H1 (cell line): Measurements from ENCODE around the gene RASGRP4. TPM values are rescaled to one million over a fixed set of nuclear protein-coding genes. Genes with fewer than 3 reads are reported as not detected.

Experiments used
- CTCF ChIA-PET: fragments of 300-600 bp; sonication (Branson Sonifier 250); formaldehyde crosslinking; loops from one replicate; lab custom pipeline; 2021; ENCODE audit not compliant: partially characterized antibody; lab: Charles Lee
- POLR2A ChIA-PET: fragments of 300-600 bp; sonication (Branson Sonifier 250); formaldehyde crosslinking; loops from one replicate; lab custom pipeline; 2021; ENCODE audit warnings: inconsistent platforms; ENCODE audit not compliant: partially characterized antibody; lab: Charles Lee
- DNase-seq, 2 experiments: peaks; one replicate each; pipeline versions ENCODE4 v3.0.0 to v3.0.0-alpha.2; 2010 to 2022; ENCODE audit warnings: low spot score in 2 of 2, low read depth in 1 of 2, mixed read lengths in 1 of 2
- FAIRE-seq: peaks from 2 replicates; lab custom pipeline; 2011; peaks lifted over from hg19 to GRCh38; lab: Jason Lieb, UNC
- H2AFZ ChIP-seq: 2 replicates; pipeline ENCODE4 v1.8.1; 2012; ENCODE audit warnings: low read length, inconsistent platforms
- H2AK5ac ChIP-seq: 2 replicates; pipeline ENCODE4 v1.6.1; 2013; ENCODE audit warnings: low read depth, low read length
- H2BK120ac ChIP-seq: replicated peaks from 2 replicates; pipeline ENCODE3; 2013; ENCODE audit warnings: low read depth, low read length, inconsistent platforms
- H2BK12ac ChIP-seq: 2 replicates; pipeline ENCODE4 v1.6.1; 2013; ENCODE audit warnings: low read depth, low read length
- H2BK15ac ChIP-seq: 2 replicates; pipeline ENCODE4 v1.6.1; 2013; ENCODE audit warnings: low read length
- H2BK20ac ChIP-seq: 2 replicates; pipeline ENCODE4 v1.6.1; 2013; ENCODE audit warnings: low read length
- H2BK5ac ChIP-seq: 2 replicates; pipeline ENCODE4 v1.6.1; 2013; ENCODE audit warnings: low read depth, low read length
- H3K14ac ChIP-seq: 2 replicates; pipeline ENCODE4 v1.6.1; 2013; ENCODE audit warnings: inconsistent platforms; ENCODE audit not compliant: insufficient read length
- H3K18ac ChIP-seq: 2 replicates; pipeline ENCODE4 v1.6.1; 2013; ENCODE audit warnings: low read length; ENCODE audit errors: extremely low read depth
- H3K23ac ChIP-seq: 2 replicates; pipeline ENCODE4 v1.6.1; 2013; ENCODE audit warnings: inconsistent platforms; ENCODE audit not compliant: insufficient read length
- H3K23me2 ChIP-seq: 2 replicates; pipeline ENCODE4 v1.6.1; 2013; ENCODE audit warnings: low read depth, low read length
- H3K27ac ChIP-seq: 2 replicates; pipeline ENCODE4 v1.6.1; 2011; ENCODE audit warnings: low read depth, low read length, inconsistent platforms
- H3K27me3 ChIP-seq, 4 experiments: replicated peaks in 1 of 4; 1 replicate in 1 of 4; 2 replicates in 3 of 4; pipeline versions ENCODE4 v1.6.1 to v1.8.1; 2011 to 2013; ENCODE audit warnings: low read length in 3 of 4, mild to moderate bottlenecking in 3 of 4, inconsistent platforms in 2 of 4, mixed read lengths in 2 of 4, moderate library complexity in 1 of 4; ENCODE audit not compliant: control insufficient read depth in 3 of 4, insufficient read depth in 3 of 4; ENCODE audit errors: extremely low read depth in 1 of 4
- H3K36me3 ChIP-seq, 4 experiments: 2 replicates each; pipeline versions ENCODE4 v1.6.1 to v1.8.1; 2011 to 2013; ENCODE audit warnings: mild to moderate bottlenecking in 4 of 4, low read length in 3 of 4, moderate library complexity in 2 of 4, control low read depth in 1 of 4, inconsistent platforms in 1 of 4; ENCODE audit not compliant: insufficient read depth in 4 of 4, control insufficient read depth in 2 of 4
- H3K4ac ChIP-seq: replicated peaks from 2 replicates; pipeline ENCODE3; 2013; ENCODE audit warnings: low read length, low read depth, mixed read lengths, inconsistent platforms; ENCODE audit not compliant: insufficient read length
- H3K4me1 ChIP-seq, 4 experiments: replicated peaks in 1 of 4; 1 replicate in 1 of 4; 2 replicates in 3 of 4; pipeline versions ENCODE4 v1.6.1 to v1.8.1; 2011 to 2013; ENCODE audit warnings: low read length in 3 of 4, inconsistent platforms in 2 of 4, mixed read lengths in 1 of 4; ENCODE audit not compliant: insufficient read depth in 4 of 4, control insufficient read depth in 3 of 4
- H3K4me2 ChIP-seq, 2 experiments: 2 replicates each; pipeline versions ENCODE4 v1.6.1 to v1.8.1; 2011 to 2013; ENCODE audit warnings: low read depth in 2 of 2, low read length in 2 of 2, control low read depth in 1 of 2, inconsistent platforms in 1 of 2, mild to moderate bottlenecking in 1 of 2; ENCODE audit not compliant: insufficient read depth in 1 of 2
- H3K4me3 ChIP-seq, 4 experiments: fragments of 200-600, 300-600 bp in 1 of 4; sonication (generic), shearing (Covaris generic), sonication (Bioruptor Twin) in 1 of 4; 2 replicates each; pipeline versions ENCODE4 v1.5.1 to v1.8.1; 2011 to 2016; ENCODE audit warnings: low read length in 4 of 4, low read depth in 3 of 4, control low read depth in 2 of 4, inconsistent platforms in 2 of 4, mild to moderate bottlenecking in 2 of 4, mixed read lengths in 1 of 4, moderate library complexity in 1 of 4; ENCODE audit not compliant: insufficient read depth in 2 of 4; ENCODE audit errors: extremely low read depth in 1 of 4
- H3K56ac ChIP-seq: replicated peaks from 2 replicates; pipeline ENCODE3; 2013; ENCODE audit warnings: low read depth, mild to moderate bottlenecking, mixed read lengths, low read length, inconsistent platforms; ENCODE audit not compliant: insufficient read length
- H3K79me1 ChIP-seq: 2 replicates; pipeline ENCODE4 v1.6.1; 2013; ENCODE audit warnings: low read depth, low read length, control low read depth
- H3K79me2 ChIP-seq, 2 experiments: 2 replicates each; pipeline versions ENCODE4 v1.6.1 to v1.8.1; 2012 to 2013; ENCODE audit warnings: low read length in 2 of 2, mild to moderate bottlenecking in 2 of 2, inconsistent platforms in 1 of 2; ENCODE audit not compliant: insufficient read depth in 2 of 2, control insufficient read depth in 1 of 2
- H3K9ac ChIP-seq, 4 experiments: replicated peaks in 1 of 4; 1 replicate in 1 of 4; 2 replicates in 3 of 4; pipeline versions ENCODE4 v1.6.1 to v1.8.1; 2011 to 2013; ENCODE audit warnings: low read depth in 3 of 4, low read length in 3 of 4, control low read depth in 2 of 4, mild to moderate bottlenecking in 2 of 4, moderate library complexity in 2 of 4, inconsistent platforms in 1 of 4; ENCODE audit errors: extremely low read depth in 1 of 4
- H3K9me3 ChIP-seq, 2 experiments: 2 replicates each; pipeline versions ENCODE4 v1.6.1 to v1.8.1; 2012 to 2013; ENCODE audit warnings: mild to moderate bottlenecking in 2 of 2, moderate library complexity in 2 of 2, control low read depth in 1 of 2, inconsistent platforms in 1 of 2, low read depth in 1 of 2, low read length in 1 of 2, mixed read lengths in 1 of 2; ENCODE audit not compliant: insufficient read depth in 2 of 2
- H4K20me1 ChIP-seq, 2 experiments: replicated peaks in 1 of 2; 2 replicates each; pipeline versions ENCODE3 to v1.8.1; 2011 to 2013; ENCODE audit warnings: inconsistent platforms in 2 of 2, low read length in 2 of 2, mild to moderate bottlenecking in 1 of 2; ENCODE audit not compliant: insufficient read depth in 2 of 2, control insufficient read depth in 1 of 2
- H4K5ac ChIP-seq: 2 replicates; pipeline ENCODE4 v1.6.1; 2013; ENCODE audit warnings: low read length, low read depth, mixed read lengths, inconsistent platforms; ENCODE audit not compliant: insufficient read length
- H4K8ac ChIP-seq: 2 replicates; pipeline ENCODE4 v1.8.0; 2013; ENCODE audit warnings: mild to moderate bottlenecking, moderate library complexity, low read length, inconsistent platforms; ENCODE audit not compliant: insufficient read depth; ENCODE audit errors: extremely low read depth
- H4K91ac ChIP-seq: replicated peaks from 2 replicates; pipeline ENCODE3; 2013; ENCODE audit warnings: low read length, mixed read lengths, inconsistent platforms; ENCODE audit not compliant: insufficient read length
- EGR1 ChIP-seq: IDR thresholded peaks from 2 replicates; pipeline ENCODE4 v1.6.1; 2011; ENCODE audit warnings: low read depth, low read length, borderline replicate concordance
- GTF2F1 ChIP-seq: IDR thresholded peaks from 2 replicates; pipeline ENCODE4 v1.6.1; 2012; ENCODE audit warnings: low read depth, low read length, improper control_type of control experiment, borderline replicate concordance
- HDAC2 ChIP-seq, 2 experiments: fragments of 300-600 bp in 1 of 2; sonication (generic) in 1 of 2; IDR thresholded peaks; 2 replicates each; pipeline ENCODE4 v1.6.1; 2011 to 2012; ENCODE audit warnings: low read depth in 2 of 2, low read length in 2 of 2, mild to moderate bottlenecking in 2 of 2, moderate library complexity in 2 of 2, borderline replicate concordance in 1 of 2, inconsistent platforms in 1 of 2
- KDM4A ChIP-seq: IDR thresholded peaks from one replicate; pipeline ENCODE4 v1.7.1; 2012; ENCODE audit warnings: low read depth, mild to moderate bottlenecking, moderate library complexity, low read length, inconsistent platforms; ENCODE audit not compliant: severe bottlenecking
- NRF1 ChIP-seq: IDR thresholded peaks from 2 replicates; pipeline ENCODE4 v1.6.1; 2011; ENCODE audit warnings: mild to moderate bottlenecking, low read depth, low read length, improper control_type of control experiment
- PHF8 ChIP-seq: fragments of 200-600 bp; sonication (generic); conservative IDR thresholded peaks from 2 replicates; pipeline ENCODE4 v1.7.1; 2012; ENCODE audit warnings: low read depth, mild to moderate bottlenecking, inconsistent platforms, low read length, moderate library complexity
- POLR2A ChIP-seq, 2 experiments: IDR thresholded peaks; 1 replicate in 1 of 2; 2 replicates in 1 of 2; pipeline ENCODE4 v1.6.1; 2011; ENCODE audit warnings: low read depth in 2 of 2, low read length in 2 of 2, mild to moderate bottlenecking in 2 of 2; ENCODE audit errors: control extremely low read depth in 1 of 2
- POLR2AphosphoS5 ChIP-seq: IDR thresholded peaks from 2 replicates; pipeline ENCODE4 v1.6.1; 2011; ENCODE audit warnings: low read depth, low read length
- SIN3A ChIP-seq, 2 experiments: IDR thresholded peaks in 1 of 2; conservative IDR thresholded peaks in 1 of 2; 2 replicates each; pipeline ENCODE4 v1.6.1; 2011 to 2012; ENCODE audit warnings: low read length in 2 of 2, improper control_type of control experiment in 1 of 2, low read depth in 1 of 2, mild to moderate bottlenecking in 1 of 2
- TAF1 ChIP-seq: IDR thresholded peaks from 2 replicates; pipeline ENCODE4 v1.6.1; 2011; ENCODE audit warnings: mild to moderate bottlenecking, low read depth, low read length
- WGBS, 2 experiments: shearing (Covaris generic) in 1 of 2; methylation state at CpG; one replicate each; pipeline versions ENCODE4 v1.1.6 to v1.1.7; 2013 to 2015; ENCODE audit warnings: low lambda C conversion rate in 2 of 2, mixed read lengths in 2 of 2, inconsistent platforms in 1 of 2, low coverage in 1 of 2, missing lambda C conversion rate in 1 of 2; ENCODE audit not compliant: insufficient replicate concordance in 2 of 2, insufficient coverage in 1 of 2, insufficient read length in 1 of 2; ENCODE audit errors: extremely low coverage in 1 of 2, missing lambda C conversion rate in 1 of 2; 5-methylcytosine and 5-hydroxymethylcytosine counted together
- polyA plus RNA-seq, 7 experiments: library from polyadenylated mRNA; depleted of rRNA in 3 of 7; stranded (reverse) in 5 of 7; unstranded in 2 of 7; fragments of >200 nt in 5 of 7; fragments of 200-250 nt in 2 of 7; gene quantifications; 1 replicate in 5 of 7; 2 replicates in 1 of 7; 4 replicates in 1 of 7; pipeline versions ENCODE4 v1.2.1 to v1.2.3, GENCODE V29; 2011 to 2013; ENCODE audit warnings: missing spikeins in 2 of 7, mixed read lengths in 2 of 7
- total RNA-seq: library from RNA; stranded (reverse); fragmentation: NEBNext Ultra II Directional; extraction: Animal tissue kit (Norgen Biotek cat#: 25700); gene quantifications from 2 replicates; pipeline ENCODE4 v1.2.1, GENCODE V29; 2021

Gene RASGRP4
- total and polyA plus RNA-seq, 2 of the 8 experiments (the other 6 are each of a cell fraction or from before 2014, with no cell fraction given): 1.9 to 3.1 TPM

DNA sequence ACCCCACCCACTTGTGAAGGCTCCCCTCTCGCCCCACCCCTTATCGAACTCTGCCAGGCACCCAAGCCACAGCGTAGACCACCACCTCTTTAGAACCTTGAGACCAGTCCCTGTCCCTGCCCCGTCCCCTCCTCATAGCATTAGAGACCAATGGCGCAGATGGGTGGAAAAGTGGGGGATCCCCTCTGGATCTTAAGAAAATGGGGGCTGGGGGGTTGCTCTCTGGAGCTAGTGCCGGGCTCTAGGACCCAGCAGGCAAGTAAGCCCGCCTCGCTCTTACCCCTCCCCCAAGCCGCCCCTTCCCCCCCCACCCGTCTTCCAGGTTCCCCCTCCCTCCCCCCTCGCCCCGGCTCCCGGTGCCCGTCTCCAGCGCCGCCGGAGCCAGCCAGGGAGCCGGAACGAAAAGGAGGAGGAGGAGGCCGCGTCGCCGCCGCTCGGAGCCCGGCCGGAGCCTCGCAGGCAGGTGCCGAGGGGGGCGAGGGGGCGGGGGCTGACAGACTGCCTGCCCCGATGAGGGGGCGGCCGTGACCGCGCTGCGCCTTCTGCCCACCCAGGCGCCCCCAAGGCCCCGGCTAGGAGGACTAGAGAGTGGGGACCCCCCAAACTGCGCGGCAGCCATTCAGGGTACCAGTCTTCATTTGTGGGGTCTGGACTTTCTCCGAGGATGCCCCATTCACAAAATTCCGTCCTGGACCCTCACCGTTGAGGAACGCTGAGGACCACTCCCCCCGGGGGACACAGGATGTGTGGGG lies 37.5 kb downstream of the RASGRP4 start, which contains the start of gene SPRED3:
TSS of gene SPRED3 (plus strand) at position 349 of the 752 bp plus-strand sequence. CDS start 1,606 bp downstream, outside the sequence.
- peak within 1 kb of the TSS; percentile 82 for H2BK120ac ChIP-seq
- H4K91ac ChIP-seq: peak within 1 kb of the TSS; percentile 92
- H3K4me1 ChIP-seq: peaks cover 10 to 23% (median 14%) of the 10 kb centered on the region in 4 experiments
- peak within 1 kb of the TSS; percentile 97 for H3K56ac ChIP-seq
- peak within 1 kb of the TSS; percentile 93 for H4K5ac ChIP-seq
- 0 out of 2 replicates have a peak within 1 kb of the TSS, but pooled peaks have one; percentile 39 for H2BK12ac ChIP-seq
- H3K23ac ChIP-seq: no peak within 1 kb of the TSS
- H3K79me2 ChIP-seq: peaks cover 0 to 7% of the 10 kb centered on the region in 2 experiments; a peak in 2 of 4 replicates
- H2BK5ac ChIP-seq: peak within 1 kb of the TSS; percentile 86; the same call in 1 of the 2 replicates
- ChIA-PET CTCF (interaction anchor here (0.7 to 1.0 kb wide), 2 partner anchors 14 to 70 kb away, joined by 3 read pairs; partner anchors contain the start of gene FAM98C), POLR2A (interaction anchor here (0.6 to 4.3 kb wide), 15 partner anchors 13 to 230 kb away, joined by 3 to 38 read pairs (median 3); partner anchors contain the start of genes C19orf33, FAM98C, PSMD8 and SPINT2)
- H3K36me3 ChIP-seq: peaks cover 2 to 14% (median 6%) of the 10 kb centered on the region in 4 experiments; a peak in 3 of 8 replicates
- peak within 1 kb of the TSS; percentile 66 to 80 (median 74) for H3K9ac ChIP-seq
- H3K4ac ChIP-seq: peak within 1 kb of the TSS; percentile 87
- H2BK20ac ChIP-seq: no peak within 1 kb of the TSS
- no peaks in the 10 kb centered on the region for H3K9me3 ChIP-seq
- H3K23me2 ChIP-seq: peaks cover 12% of the 10 kb centered on the region
- H3K18ac ChIP-seq: peak within 1 kb of the TSS; percentile 97
- peak within 1 kb of the TSS; percentile 91 for H4K8ac ChIP-seq
- no peaks in the 10 kb centered on the region for H3K27me3 ChIP-seq
- H2AFZ ChIP-seq: peak within 1 kb of the TSS; percentile 11; the same call in 1 of the 2 replicates
- H2AK5ac ChIP-seq: no peak within 1 kb of the TSS
- H3K27ac ChIP-seq: peak within 1 kb of the TSS; percentile 74
- peaks cover 0 to 6% of the 10 kb centered on the region in 2 experiments for H4K20me1 ChIP-seq
- 1% methylated on average over 12 of the region's 46 CpGs; no CpG with 5 or more reads in 1 of the 2 experiments for WGBS, 2 experiments
- peak within 1 kb of the TSS; percentile 92 to 93 for H3K4me2 ChIP-seq
- H3K4me3 ChIP-seq: peak within 1 kb of the TSS; percentile 93 to 98 (median 96)
- DNase-seq (peak in 1 of 2 experiments; percentile 81), FAIRE-seq (no peak)
- no peak within 1 kb of the TSS; the same call in 1 of the 2 replicates for H2BK15ac ChIP-seq
- H3K14ac ChIP-seq: no peak within 1 kb of the TSS
- peaks cover 4% of the 10 kb centered on the region; the same call in 1 of the 2 replicates for H3K79me1 ChIP-seq
- peak; percentile 66 for TF ChIP-seq KDM4A
- TF ChIP-seq NRF1: no peak
- peak; percentile 45 for TF ChIP-seq PHF8
- TF ChIP-seq SIN3A (conservative IDR thresholded peaks at IDR 0.05 in 1 of 2, IDR thresholded peaks at IDR 0.05 in 1 of 2; ENCODE audit: low read depth in 1 of 2, low read length in 2 of 2): peak in 1 of 2 experiments; percentile 50; a peak in 1 of 4 replicates
- TF ChIP-seq POLR2A (IDR thresholded peaks at IDR 0.05; ENCODE audit: control extremely low read depth in 1 of 2, low read depth in 2 of 2, low read length in 2 of 2): peak in 1 of 2 experiments; percentile 37; a peak in 1 of 3 replicates
- 0 out of 2 replicates have a peak, but pooled peaks have one; percentile 3 for TF ChIP-seq POLR2AphosphoS5
- TF ChIP-seq GTF2F1: no peak
- TF ChIP-seq TAF1: peak; percentile 12; the same call in 1 of the 2 replicates
- peak; percentile 23; the same call in 1 of the 2 replicates for TF ChIP-seq EGR1
- peak; percentile 6 to 46; a peak in 1 of 4 replicates for TF ChIP-seq HDAC2 (IDR thresholded peaks at IDR 0.05; ENCODE audit: borderline replicate concordance in 1 of 2, low read depth in 2 of 2, low read length in 2 of 2)
